Measurements from ENCODE around the gene CDH13. TPM values are rescaled to one million over a fixed set of nuclear protein-coding genes. Genes with fewer than 3 reads are reported as not detected.

CDH13 gene
- total and polyA plus RNA-seq, 12 donors, result 0.86 to 30.6 (median 2.4) TPM

DNA sequence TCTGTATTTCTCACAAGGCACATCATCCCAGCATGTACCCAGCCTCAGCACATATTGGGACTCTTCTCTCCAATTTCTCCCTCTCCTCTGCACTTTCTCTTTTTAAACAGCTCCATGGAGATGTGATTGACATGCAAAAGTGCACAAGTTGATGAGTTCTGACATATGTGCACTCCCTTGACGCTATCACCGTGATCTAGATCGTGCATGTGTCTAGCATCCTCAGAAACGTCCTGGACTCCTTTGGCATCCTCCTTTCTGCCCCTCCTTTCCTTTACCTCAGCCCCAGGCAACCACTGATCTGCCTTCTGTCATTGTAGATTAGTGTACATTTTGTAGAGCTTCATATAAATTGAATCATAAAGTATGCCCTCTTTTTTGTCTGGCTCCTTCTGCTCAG, 1073.0 kb downstream of the CDH13 start:
- no peaks in the 10 kb centered on the region for H3K4me1 ChIP-seq (replicated peaks in 1 of 2)
- H3K27ac ChIP-seq, result no peak overlapping the region
- H3K9me3 ChIP-seq (replicated peaks in 1 of 3), result no peaks in the 10 kb centered on the region
- H3K36me3 ChIP-seq (replicated peaks in 1 of 2), result no peaks in the 10 kb centered on the region
- intact Hi-C loops (cut with DNase I), result no loop called here
- no peaks in the 10 kb centered on the region for H3K27me3 ChIP-seq
- no peak for DNase-seq
- 63 to 70% (median 64%) methylated on average over 4 of the region's 4 CpGs for WGBS, 4 donors
- TF ChIP-seq, protein P1, sequence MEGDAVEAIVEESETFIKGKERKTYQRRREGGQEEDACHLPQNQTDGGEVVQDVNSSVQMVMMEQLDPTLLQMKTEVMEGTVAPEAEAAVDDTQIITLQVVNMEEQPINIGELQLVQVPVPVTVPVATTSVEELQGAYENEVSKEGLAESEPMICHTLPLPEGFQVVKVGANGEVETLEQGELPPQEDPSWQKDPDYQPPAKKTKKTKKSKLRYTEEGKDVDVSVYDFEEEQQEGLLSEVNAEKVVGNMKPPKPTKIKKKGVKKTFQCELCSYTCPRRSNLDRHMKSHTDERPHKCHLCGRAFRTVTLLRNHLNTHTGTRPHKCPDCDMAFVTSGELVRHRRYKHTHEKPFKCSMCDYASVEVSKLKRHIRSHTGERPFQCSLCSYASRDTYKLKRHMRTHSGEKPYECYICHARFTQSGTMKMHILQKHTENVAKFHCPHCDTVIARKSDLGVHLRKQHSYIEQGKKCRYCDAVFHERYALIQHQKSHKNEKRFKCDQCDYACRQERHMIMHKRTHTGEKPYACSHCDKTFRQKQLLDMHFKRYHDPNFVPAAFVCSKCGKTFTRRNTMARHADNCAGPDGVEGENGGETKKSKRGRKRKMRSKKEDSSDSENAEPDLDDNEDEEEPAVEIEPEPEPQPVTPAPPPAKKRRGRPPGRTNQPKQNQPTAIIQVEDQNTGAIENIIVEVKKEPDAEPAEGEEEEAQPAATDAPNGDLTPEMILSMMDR (IDR thresholded peaks at IDR 0.05), result no peak
- TF ChIP-seq POLR2A (IDR thresholded peaks at IDR 0.05), result no peak
- H3K4me3 ChIP-seq, result no peak overlapping the region

DNA sequence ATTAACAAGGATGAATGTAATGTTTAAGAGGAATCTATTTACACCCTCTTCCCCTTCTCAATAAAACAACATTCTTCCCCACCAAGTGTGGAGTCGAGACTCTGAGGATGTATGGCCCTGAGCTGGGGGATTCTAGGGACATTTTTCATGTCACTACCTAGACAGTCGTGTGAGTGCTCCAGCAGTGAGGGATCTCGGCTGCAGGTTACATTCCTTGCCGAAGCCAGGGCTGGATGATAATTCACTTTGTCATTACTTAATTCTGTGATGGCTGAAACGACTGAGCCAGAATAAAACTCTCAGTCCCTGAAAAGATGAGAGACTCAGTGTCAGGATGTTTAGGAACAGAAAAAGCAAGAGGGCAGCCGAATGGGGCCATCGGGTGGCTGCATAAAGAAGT, 1074.1 kb downstream of the CDH13 start:
- Histone ChIP-seq H3K9me3 (replicated peaks in 1 of 3) (no peaks in the 10 kb centered on the region), H3K4me1 (replicated peaks in 1 of 2) (no peaks in the 10 kb centered on the region), H3K27me3 (no peaks in the 10 kb centered on the region), H3K36me3 (replicated peaks in 1 of 2) (no peaks in the 10 kb centered on the region), H3K4me3 (no peak overlapping the region), H3K27ac (no peak overlapping the region)
- WGBS, 4 donors, result 48 to 62% (median 50%) methylated on average over 7 of the region's 7 CpGs
- DNase-seq, result no peak
- intact Hi-C loops (cut with DNase I), result no loop called here
- TF ChIP-seq, protein P1 (IDR thresholded peaks at IDR 0.05), result no peak
- no peak for TF ChIP-seq POLR2A (IDR thresholded peaks at IDR 0.05)

DNA sequence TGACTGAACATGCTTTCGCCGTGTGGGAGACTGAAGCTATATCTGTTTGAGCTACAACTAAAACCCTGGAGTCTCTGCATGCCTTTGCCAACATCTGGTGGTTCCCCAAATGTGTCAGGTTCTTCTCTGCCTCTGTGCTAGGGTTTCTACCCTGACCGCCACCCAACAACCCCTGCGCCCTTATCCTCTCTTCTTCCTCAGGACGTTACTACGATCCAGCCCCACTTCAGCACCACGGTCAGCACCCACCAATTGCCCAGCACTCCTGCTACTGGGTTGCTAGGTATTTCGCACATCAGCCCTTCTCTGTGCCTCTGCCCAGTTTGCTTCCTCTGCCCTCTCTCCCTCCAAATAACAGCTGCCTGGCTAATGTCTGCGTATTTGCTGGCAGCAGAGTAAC, 1074.7 kb downstream of the CDH13 start:
- TF ChIP-seq, protein P1 (IDR thresholded peaks at IDR 0.05), result no peak
- 29 to 42% (median 37%) methylated on average over 9 of the region's 9 CpGs for WGBS, 4 donors
- intact Hi-C loops (cut with DNase I), result no loop called here

DNA sequence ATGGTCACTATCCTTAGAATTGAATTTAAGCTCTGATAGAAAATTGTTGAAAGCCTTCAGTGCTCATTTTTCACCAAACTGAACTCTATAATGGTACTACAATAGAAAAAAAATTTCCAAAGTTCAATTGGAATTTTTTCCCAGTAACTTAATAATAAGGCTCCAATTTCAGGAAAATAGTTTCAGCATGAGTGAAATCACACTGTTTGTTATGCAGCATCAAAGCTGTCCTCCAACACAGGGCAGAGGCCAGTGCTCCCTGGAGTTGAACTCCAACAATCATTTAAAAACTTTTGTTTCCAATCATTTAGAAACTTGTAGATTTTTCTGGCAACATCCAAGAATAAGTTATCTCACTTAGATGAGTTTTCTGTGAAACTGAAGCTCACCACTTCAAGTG, 1077.9 kb downstream of the CDH13 start:
- H3K9me3 ChIP-seq (replicated peaks in 1 of 3), result no peaks in the 10 kb centered on the region
- no peaks in the 10 kb centered on the region for H3K4me1 ChIP-seq (replicated peaks in 1 of 2)
- no peak overlapping the region for H3K27ac ChIP-seq
- no peaks in the 10 kb centered on the region for H3K36me3 ChIP-seq (replicated peaks in 1 of 2)
- no peak overlapping the region for H3K4me3 ChIP-seq
- intact Hi-C loops (cut with DNase I), result no loop called here
- DNase-seq, result no peak
- H3K27me3 ChIP-seq, result no peaks in the 10 kb centered on the region
- TF ChIP-seq, protein P1 (IDR thresholded peaks at IDR 0.05), result no peak
- no peak for TF ChIP-seq POLR2A (IDR thresholded peaks at IDR 0.05)

More for the DNA sequence above, 1074.7 kb downstream of the CDH13 start:
- peak in 6 of 7 donors; percentile 23 to 53 (median 40) for DNase-seq
- no peak overlapping the region for H3K4me3 ChIP-seq
- H3K36me3 ChIP-seq (replicated peaks in 1 of 2), result no peaks in the 10 kb centered on the region
- no peak overlapping the region for H3K27ac ChIP-seq
- no peaks in the 10 kb centered on the region for H3K27me3 ChIP-seq
- H3K4me1 ChIP-seq (replicated peaks in 1 of 2), result no peaks in the 10 kb centered on the region
- H3K9me3 ChIP-seq (replicated peaks in 1 of 3), result no peaks in the 10 kb centered on the region

Measured in adrenal gland (tissue), 12 donors.